H9 (cell line): ENCODE results near the gene ZCCHC10. TPM values are rescaled to one million over a fixed set of nuclear protein-coding genes. Genes with fewer than 3 reads are reported as not detected.

ENCODE experiments used
- DNase-seq: peaks from one replicate; pipeline ENCODE4 v3.0.0-alpha.2; 2017
- H2AFZ ChIP-seq: one replicate; pipeline ENCODE4 v1.6.1; 2013; ENCODE audit warnings: mild to moderate bottlenecking, low read length, control low read depth, moderate library complexity
- H2AK5ac ChIP-seq: 2 replicates; pipeline ENCODE4 v1.6.1; 2013; ENCODE audit warnings: low read length, control low read depth, mixed read lengths; ENCODE audit not compliant: insufficient read length
- H2BK120ac ChIP-seq: one replicate; pipeline ENCODE4 v1.6.1; 2013; ENCODE audit warnings: low read depth, mild to moderate bottlenecking, low read length, control low read depth, inconsistent platforms; ENCODE audit not compliant: poor library complexity, severe bottlenecking
- H2BK12ac ChIP-seq: 2 replicates; pipeline ENCODE4 v1.6.1; 2013; ENCODE audit warnings: low read length, control low read depth, mixed read lengths, low read depth; ENCODE audit not compliant: insufficient read length
- H2BK15ac ChIP-seq: 2 replicates; pipeline ENCODE4 v1.6.1; 2013; ENCODE audit warnings: low read depth, low read length, control low read depth
- H2BK20ac ChIP-seq: one replicate; pipeline ENCODE4 v1.6.1; 2013; ENCODE audit warnings: low read depth, mild to moderate bottlenecking, low read length, control low read depth, inconsistent platforms; ENCODE audit not compliant: poor library complexity, severe bottlenecking
- H2BK5ac ChIP-seq: 2 replicates; pipeline ENCODE4 v1.6.1; 2013; ENCODE audit warnings: low read length, control low read depth, mixed read lengths; ENCODE audit not compliant: insufficient read length
- H3K14ac ChIP-seq: 2 replicates; pipeline ENCODE4 v1.6.1; 2013; ENCODE audit warnings: low read length, control low read depth; ENCODE audit not compliant: insufficient read depth
- H3K18ac ChIP-seq: 2 replicates; pipeline ENCODE4 v1.6.1; 2013; ENCODE audit warnings: low read depth, mild to moderate bottlenecking, mixed read lengths, low read length, control low read depth; ENCODE audit not compliant: insufficient read length
- H3K23ac ChIP-seq: 2 replicates; pipeline ENCODE4 v1.6.1; 2013; ENCODE audit warnings: low read length, control low read depth, mixed read lengths, low read depth; ENCODE audit not compliant: insufficient read length
- H3K23me2 ChIP-seq: 2 replicates; pipeline ENCODE4 v1.6.1; 2013; ENCODE audit warnings: low read depth, mild to moderate bottlenecking, mixed read lengths, low read length, control low read depth; ENCODE audit not compliant: insufficient read length, poor library complexity, severe bottlenecking
- H3K27ac ChIP-seq: 2 replicates; pipeline ENCODE4 v1.5.1; 2013; ENCODE audit warnings: low read length, control low read depth, mixed read lengths, low read depth; ENCODE audit not compliant: insufficient read length
- H3K27me3 ChIP-seq: 2 replicates; pipeline ENCODE4 v1.6.1; 2013; ENCODE audit warnings: low read length, control low read depth, inconsistent platforms; ENCODE audit not compliant: insufficient read depth
- H3K4ac ChIP-seq: 2 replicates; pipeline ENCODE4 v1.6.1; 2013; ENCODE audit warnings: low read depth, mild to moderate bottlenecking, control low read depth, inconsistent platforms, low read length, moderate library complexity
- H3K4me1 ChIP-seq: 2 replicates; pipeline ENCODE4 v1.6.1; 2013; ENCODE audit warnings: low read length, control low read depth, inconsistent platforms; ENCODE audit not compliant: insufficient read depth
- H3K4me2 ChIP-seq: 2 replicates; pipeline ENCODE4 v1.6.1; 2013; ENCODE audit warnings: low read length, control low read depth, mixed read lengths; ENCODE audit not compliant: insufficient read length, insufficient read depth
- H3K56ac ChIP-seq: 2 replicates; pipeline ENCODE4 v1.6.1; 2013; ENCODE audit warnings: low read depth, mild to moderate bottlenecking, mixed read lengths, low read length, control low read depth; ENCODE audit not compliant: insufficient read length
- H3K79me1 ChIP-seq: 2 replicates; pipeline ENCODE4 v1.6.1; 2013; ENCODE audit warnings: low read depth, mild to moderate bottlenecking, moderate library complexity, low read length, control low read depth, inconsistent platforms; ENCODE audit not compliant: insufficient read depth, poor library complexity, severe bottlenecking
- H3K79me2 ChIP-seq: 2 replicates; pipeline ENCODE4 v1.6.1; 2013; ENCODE audit warnings: low read length, control low read depth, inconsistent platforms; ENCODE audit not compliant: insufficient read depth
- H3K9ac ChIP-seq: 2 replicates; pipeline ENCODE4 v1.6.1; 2013; ENCODE audit warnings: low read length, control low read depth, mixed read lengths; ENCODE audit not compliant: insufficient read length; ENCODE audit errors: extremely low read depth
- H3K9me3 ChIP-seq: one replicate; pipeline ENCODE4 v1.6.1; 2013; ENCODE audit warnings: low read depth, low read length, inconsistent platforms; ENCODE audit not compliant: control insufficient read depth
- H3T11ph ChIP-seq: one replicate; pipeline ENCODE4 v1.6.1; 2013; ENCODE audit warnings: mild to moderate bottlenecking, low read length, control low read depth, inconsistent platforms
- H4K20me1 ChIP-seq: one replicate; pipeline ENCODE4 v1.6.1; 2013; ENCODE audit not compliant: control insufficient read depth, insufficient read length, insufficient read depth
- H4K5ac ChIP-seq: 2 replicates; pipeline ENCODE4 v1.6.1; 2013; ENCODE audit warnings: low read depth, mild to moderate bottlenecking, mixed read lengths, low read length, control low read depth; ENCODE audit not compliant: insufficient read length
- H4K8ac ChIP-seq: replicated peaks from 2 replicates; pipeline ENCODE4 v1.6.1; 2013; ENCODE audit warnings: low read length, control low read depth, mixed read lengths, low read depth; ENCODE audit not compliant: insufficient read length
- H4K91ac ChIP-seq: 2 replicates; pipeline ENCODE4 v1.6.1; 2013; ENCODE audit warnings: low read depth, mild to moderate bottlenecking, moderate library complexity, mixed read lengths, low read length, control low read depth; ENCODE audit not compliant: insufficient read length
- H3K27ac Mint-ChIP-seq, 3 experiments: 2 replicates in 2 of 3; 3 replicates in 1 of 3; pipeline ENCODE4 v1.8.0; 2020 to 2021; ENCODE audit warnings: mixed read lengths in 3 of 3, mild to moderate bottlenecking in 1 of 3, moderate library complexity in 1 of 3
- H3K27me3 Mint-ChIP-seq: 2 replicates; pipeline ENCODE4 v1.8.0; 2021; ENCODE audit warnings: low read depth, mild to moderate bottlenecking, moderate library complexity, mixed read lengths
- H3K36me3 Mint-ChIP-seq, 3 experiments: 2 replicates in 2 of 3; 3 replicates in 1 of 3; pipeline ENCODE4 v1.8.0; 2020 to 2021; ENCODE audit warnings: low read depth in 3 of 3, mixed read lengths in 3 of 3; ENCODE audit not compliant: insufficient read depth in 1 of 3
- H3K4me1 Mint-ChIP-seq, 2 experiments: 2 replicates each; pipeline ENCODE4 v1.8.0; 2020; ENCODE audit warnings: mixed read lengths in 2 of 2
- H3K4me3 Mint-ChIP-seq, 2 experiments: 2 replicates in 1 of 2; 3 replicates in 1 of 2; pipeline ENCODE4 v1.8.0; 2020 to 2021; ENCODE audit warnings: mild to moderate bottlenecking in 2 of 2, mixed read lengths in 2 of 2, moderate library complexity in 1 of 2
- H3K9me3 Mint-ChIP-seq, 2 experiments: 2 replicates in 1 of 2; 3 replicates in 1 of 2; pipeline ENCODE4 v1.8.0; 2020; ENCODE audit warnings: mild to moderate bottlenecking in 2 of 2, mixed read lengths in 2 of 2, moderate library complexity in 1 of 2
- CTCF ChIP-seq: fragments of 200-600 bp; sonication (generic); conservative IDR thresholded peaks from 3 replicates; pipeline ENCODE4 v1.8.0; 2021; ENCODE audit warnings: antibody characterized with exemption, mild to moderate bottlenecking
- WGBS: extraction: QIAGEN DNeasy Blood & Tissue Kit; methylation state at CpG from one replicate; pipeline ENCODE4 v1.1.7; 2013; ENCODE audit warnings: missing lambda C conversion rate, low lambda C conversion rate, mixed read lengths; ENCODE audit not compliant: insufficient read length; ENCODE audit errors: extremely low coverage; 5-methylcytosine and 5-hydroxymethylcytosine counted together
- total RNA-seq: library from RNA; stranded (reverse); gene quantifications from 2 replicates; pipeline ENCODE4 v1.2.1, GENCODE V29; 2021

Gene ZCCHC10
- total RNA-seq, 1 experiment from 2014 or later, result 34.0 TPM

GRCh38 chr5:133006653-133007052, 19.7 kb downstream of the ZCCHC10 start:
- H3K9me3 ChIP-seq, result no peaks in the 10 kb centered on the region
- TF ChIP-seq CTCF, result no peak
- H3K4me3 Mint-ChIP-seq, result no peak overlapping the region
- no peaks in the 10 kb centered on the region for H3K79me2 ChIP-seq
- H3K9me3 Mint-ChIP-seq, result peaks cover 1 to 5% of the 10 kb centered on the region in 2 experiments; a peak in 2 of 5 replicates
- no peaks in the 10 kb centered on the region for H3K27me3 ChIP-seq
- DNase-seq, result no peak
- H4K20me1 ChIP-seq, result no peaks in the 10 kb centered on the region
- no peak overlapping the region for H3K27ac Mint-ChIP-seq
- H2AFZ ChIP-seq, result no peak overlapping the region
- H3K23ac ChIP-seq, result no peak overlapping the region
- H3K56ac ChIP-seq, result no peak overlapping the region
- no peak overlapping the region for H3K9ac ChIP-seq
- H3K4ac ChIP-seq, result no peak overlapping the region
- H3K23me2 ChIP-seq, result no peaks in the 10 kb centered on the region
- no peaks in the 10 kb centered on the region for H3K79me1 ChIP-seq
- no peak overlapping the region for H4K5ac ChIP-seq
- H3K27ac ChIP-seq, result no peak overlapping the region
- no peak overlapping the region for H2BK15ac ChIP-seq
- H3K36me3 Mint-ChIP-seq, result peaks cover 12 to 38% (median 24%) of the 10 kb centered on the region in 3 experiments
- no peak overlapping the region for H4K8ac ChIP-seq
- no CpG with 5 or more reads among the region's 1 CpG for WGBS
- no peaks in the 10 kb centered on the region for H3K4me1 ChIP-seq
- no peaks in the 10 kb centered on the region for H3K4me1 Mint-ChIP-seq
- H3T11ph ChIP-seq, result no peak overlapping the region
- H2BK120ac ChIP-seq, result no peak overlapping the region
- no peak overlapping the region for H4K91ac ChIP-seq
- H3K14ac ChIP-seq, result no peak overlapping the region
- no peak overlapping the region for H3K4me2 ChIP-seq
- H2AK5ac ChIP-seq, result no peak overlapping the region
- no peak overlapping the region for H2BK5ac ChIP-seq
- H2BK12ac ChIP-seq, result no peak overlapping the region
- H3K18ac ChIP-seq, result no peak overlapping the region
- no peaks in the 10 kb centered on the region for H3K27me3 Mint-ChIP-seq
- no peak overlapping the region for H2BK20ac ChIP-seq
